ENCODE measurements around the gene CDK7. TPM values are rescaled to one million over a fixed set of nuclear protein-coding genes. Genes with fewer than 3 reads are reported as not detected.
"Not testable (repeated sequence)": the region's sequence is repeated elsewhere in the genome, so short reads cannot be mapped to it uniquely, and the experiment has no call there.

CDK7 gene
- polyA plus RNA-seq, 1 experiment: 44.9 TPM

DNA sequence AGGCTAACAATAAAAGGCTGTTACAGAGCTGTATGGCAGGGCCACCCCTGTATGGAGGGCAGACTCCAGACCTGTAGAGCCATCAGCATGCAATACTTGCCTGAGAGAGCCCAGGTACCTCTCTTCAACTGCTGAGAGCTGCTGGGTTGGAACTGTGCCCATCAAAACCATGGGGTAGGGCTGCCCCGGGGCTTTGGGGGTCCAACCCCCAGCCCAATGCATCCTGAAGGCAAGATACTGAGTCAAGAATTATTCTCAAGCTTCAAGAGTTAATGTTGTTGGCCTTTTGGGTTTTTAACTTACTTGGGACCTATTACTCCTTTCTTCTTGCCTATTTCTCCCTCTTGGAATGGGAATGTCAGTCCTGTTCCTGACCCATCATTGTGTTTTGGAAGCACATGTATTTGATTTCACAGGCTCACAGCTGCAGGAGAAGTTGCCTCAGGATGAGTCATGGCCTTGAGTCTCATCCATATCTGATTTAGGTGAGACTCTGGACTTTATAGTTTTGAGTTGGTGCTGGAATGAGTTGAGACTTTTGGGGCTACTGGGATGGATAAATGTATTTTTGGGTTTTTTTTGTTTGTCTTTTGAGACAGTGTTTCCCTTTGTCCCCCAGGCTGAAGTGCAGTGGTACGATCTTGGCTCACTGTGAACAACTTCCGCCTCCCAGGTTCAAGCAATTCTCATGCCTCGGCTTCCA lies 21.0 kb upstream of the CDK7 start:
- DNase-seq (ENCODE audit: low read depth): peak; percentile 35
- H3K27me3 ChIP-seq (ENCODE audit: control insufficient read depth, insufficient read depth, low read length): no peaks in the 10 kb centered on the region
- POLR2A ChIA-PET: interaction anchor here (0.6 kb wide), 1 partner anchor 22 kb away, joined by 4 read pairs; no protein-coding TSS in a partner anchor
- CTCF ChIA-PET: no interaction called here
- H3K36me3 ChIP-seq (ENCODE audit: control insufficient read depth, insufficient read depth, low read length): no peaks in the 10 kb centered on the region
- TF ChIP-seq, protein P1, sequence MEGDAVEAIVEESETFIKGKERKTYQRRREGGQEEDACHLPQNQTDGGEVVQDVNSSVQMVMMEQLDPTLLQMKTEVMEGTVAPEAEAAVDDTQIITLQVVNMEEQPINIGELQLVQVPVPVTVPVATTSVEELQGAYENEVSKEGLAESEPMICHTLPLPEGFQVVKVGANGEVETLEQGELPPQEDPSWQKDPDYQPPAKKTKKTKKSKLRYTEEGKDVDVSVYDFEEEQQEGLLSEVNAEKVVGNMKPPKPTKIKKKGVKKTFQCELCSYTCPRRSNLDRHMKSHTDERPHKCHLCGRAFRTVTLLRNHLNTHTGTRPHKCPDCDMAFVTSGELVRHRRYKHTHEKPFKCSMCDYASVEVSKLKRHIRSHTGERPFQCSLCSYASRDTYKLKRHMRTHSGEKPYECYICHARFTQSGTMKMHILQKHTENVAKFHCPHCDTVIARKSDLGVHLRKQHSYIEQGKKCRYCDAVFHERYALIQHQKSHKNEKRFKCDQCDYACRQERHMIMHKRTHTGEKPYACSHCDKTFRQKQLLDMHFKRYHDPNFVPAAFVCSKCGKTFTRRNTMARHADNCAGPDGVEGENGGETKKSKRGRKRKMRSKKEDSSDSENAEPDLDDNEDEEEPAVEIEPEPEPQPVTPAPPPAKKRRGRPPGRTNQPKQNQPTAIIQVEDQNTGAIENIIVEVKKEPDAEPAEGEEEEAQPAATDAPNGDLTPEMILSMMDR (IDR thresholded peaks at IDR 0.05; ENCODE audit: insufficient read depth, low read depth, low read length): no peak
- no peak overlapping the region for H3K4me3 ChIP-seq (ENCODE audit: low read depth, low read length)

DNA sequence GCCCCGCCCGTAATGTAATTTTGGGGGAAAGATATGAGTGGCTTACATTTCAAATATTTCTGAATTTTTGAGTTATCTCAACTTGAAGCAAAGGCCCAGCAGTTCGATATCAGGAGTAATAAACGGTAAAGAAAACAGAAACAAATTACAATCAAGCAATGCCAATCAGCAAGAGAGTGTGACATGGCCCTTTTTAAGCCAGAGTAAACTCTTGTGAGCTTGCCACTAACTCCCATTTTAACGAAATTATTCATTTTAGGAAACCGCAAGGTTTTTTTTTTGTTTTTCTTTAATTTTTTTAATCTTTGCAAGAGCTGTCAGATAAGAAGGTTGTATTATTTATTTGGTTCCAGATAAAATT lies 17.6 kb upstream of the CDK7 start:
- Histone ChIP-seq H3K4me3 (ENCODE audit: low read depth, low read length) (peak overlapping the region; percentile 92; the same call in 1 of the 2 replicates), H3K36me3 (ENCODE audit: control insufficient read depth, insufficient read depth, low read length) (no peaks in the 10 kb centered on the region), H3K27me3 (ENCODE audit: control insufficient read depth, insufficient read depth, low read length) (no peaks in the 10 kb centered on the region)
- DNase-seq (ENCODE audit: low read depth): no peak
- ChIA-PET CTCF (no interaction called here), POLR2A (no interaction called here)
- TF ChIP-seq, protein P1 (IDR thresholded peaks at IDR 0.05; ENCODE audit: insufficient read depth, low read depth, low read length): no peak

DNA sequence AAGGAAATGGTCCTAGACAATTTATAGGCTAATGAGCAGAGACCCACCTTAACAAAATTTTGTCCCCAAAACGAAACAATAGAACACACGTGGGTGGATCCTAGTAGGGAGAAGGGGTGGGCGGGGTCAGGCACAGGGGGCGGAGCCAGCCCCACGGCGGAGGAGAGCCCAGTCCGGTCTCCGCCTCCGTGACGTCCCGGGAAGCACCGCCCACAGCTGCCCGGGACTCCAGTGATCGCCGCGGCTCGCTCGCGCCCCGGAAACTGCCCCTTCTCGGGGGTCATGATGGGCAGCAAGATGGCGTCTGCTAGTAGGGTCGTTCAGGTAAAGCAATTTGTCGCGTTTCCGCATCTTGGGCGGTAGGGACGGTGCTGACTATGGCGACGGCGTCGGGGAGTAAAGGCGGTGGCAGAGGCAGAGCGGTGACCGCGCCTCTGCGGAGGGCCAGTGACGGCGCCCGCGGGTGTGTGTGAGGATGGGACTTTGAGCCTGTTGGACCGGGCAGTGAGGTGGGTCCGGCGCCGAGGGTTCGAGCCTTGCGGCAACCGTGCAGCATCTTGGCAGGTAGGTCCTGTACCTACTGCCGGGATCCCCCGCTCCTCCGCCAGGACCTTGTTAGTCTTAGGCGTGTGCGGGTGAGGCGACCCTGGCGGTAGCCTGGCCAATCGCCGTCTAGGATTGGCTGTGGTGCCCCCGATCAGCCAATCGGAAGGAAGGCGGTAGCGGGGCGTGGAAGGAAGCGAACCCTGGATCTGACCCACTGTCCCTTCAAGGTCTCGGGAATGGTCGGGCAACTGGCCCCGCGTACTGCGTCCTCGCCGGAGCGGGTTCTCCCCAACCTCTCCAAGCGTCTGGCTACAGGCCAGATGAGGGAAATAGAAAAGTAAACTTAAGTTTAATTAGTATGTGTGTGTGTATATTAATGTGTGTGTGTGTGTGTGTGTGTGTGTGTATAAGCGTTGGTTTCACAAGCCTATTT lies 16.8 kb upstream of the CDK7 start:
- POLR2A ChIA-PET: no interaction called here
- TF ChIP-seq, protein P1 (IDR thresholded peaks at IDR 0.05; ENCODE audit: insufficient read depth, low read depth, low read length): peak; percentile 20; the same call in 1 of the 2 replicates
- peak; percentile 45 for DNase-seq (ENCODE audit: low read depth)
- Histone ChIP-seq H3K36me3 (ENCODE audit: control insufficient read depth, insufficient read depth, low read length) (no peaks in the 10 kb centered on the region), H3K27me3 (ENCODE audit: control insufficient read depth, insufficient read depth, low read length) (no peaks in the 10 kb centered on the region), H3K4me3 (ENCODE audit: low read depth, low read length) (peak overlapping the region; percentile 92)
- CTCF ChIA-PET: no interaction called here

DNA sequence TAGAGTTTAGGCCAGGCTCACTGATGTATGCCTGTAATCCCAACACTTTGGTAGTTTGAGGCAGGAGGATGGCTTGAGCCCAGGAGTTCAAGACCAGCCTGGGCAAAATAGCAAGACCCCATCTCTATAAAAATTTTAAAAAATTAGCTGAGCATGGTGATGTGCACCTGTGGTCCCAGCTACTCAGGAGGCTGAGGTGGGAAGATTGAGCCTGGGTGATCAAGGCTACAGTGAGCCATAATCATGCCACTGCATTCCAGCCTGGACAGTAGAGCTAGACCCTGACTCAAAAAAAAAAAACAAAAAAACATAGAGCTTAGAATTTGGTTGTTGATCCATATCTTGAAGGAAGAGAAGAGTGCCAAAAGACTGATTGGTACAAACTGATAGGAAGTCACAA lies 14.7 kb upstream of the CDK7 start:
- H3K4me3 ChIP-seq (ENCODE audit: low read depth, low read length): no peak overlapping the region
- ChIA-PET CTCF (no interaction called here), POLR2A (interaction anchor here (0.6 kb wide), 1 partner anchor 150 kb away, joined by 3 read pairs; no protein-coding TSS in a partner anchor)
- TF ChIP-seq, protein P1 (IDR thresholded peaks at IDR 0.05; ENCODE audit: insufficient read depth, low read depth, low read length): no peak
- no peaks in the 10 kb centered on the region for H3K36me3 ChIP-seq (ENCODE audit: control insufficient read depth, insufficient read depth, low read length)
- H3K27me3 ChIP-seq (ENCODE audit: control insufficient read depth, insufficient read depth, low read length): no peaks in the 10 kb centered on the region
- no peak for DNase-seq (ENCODE audit: low read depth)

DNA sequence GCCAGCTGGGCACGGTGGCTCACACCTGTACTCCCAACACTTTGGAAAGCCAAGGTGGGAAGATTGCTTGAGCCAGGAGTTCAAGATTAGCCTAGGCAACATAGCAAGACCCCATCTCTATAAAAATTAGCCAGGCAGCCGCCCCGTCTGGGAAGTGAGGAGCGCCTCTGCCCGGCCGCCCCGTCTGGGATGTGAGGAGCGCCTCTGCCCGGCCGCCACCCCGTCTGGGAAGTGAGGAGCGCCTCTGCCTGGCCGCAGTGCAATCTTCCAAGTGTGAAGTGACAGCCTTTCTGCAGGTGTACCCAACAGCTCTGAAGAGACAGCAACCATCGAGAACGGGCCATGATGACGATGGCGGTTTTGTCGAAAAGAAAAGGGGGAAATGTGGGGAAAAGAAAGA lies 14.3 kb upstream of the CDK7 start:
- H3K36me3 ChIP-seq (ENCODE audit: control insufficient read depth, insufficient read depth, low read length); CTCF ChIA-PET; H3K27me3 ChIP-seq (ENCODE audit: control insufficient read depth, insufficient read depth, low read length); H3K4me3 ChIP-seq (ENCODE audit: low read depth, low read length); DNase-seq (ENCODE audit: low read depth): not testable (repeated sequence)
- POLR2A ChIA-PET: interaction anchor here (0.6 kb wide), 1 partner anchor 150 kb away, joined by 3 read pairs; no protein-coding TSS in a partner anchor

DNA sequence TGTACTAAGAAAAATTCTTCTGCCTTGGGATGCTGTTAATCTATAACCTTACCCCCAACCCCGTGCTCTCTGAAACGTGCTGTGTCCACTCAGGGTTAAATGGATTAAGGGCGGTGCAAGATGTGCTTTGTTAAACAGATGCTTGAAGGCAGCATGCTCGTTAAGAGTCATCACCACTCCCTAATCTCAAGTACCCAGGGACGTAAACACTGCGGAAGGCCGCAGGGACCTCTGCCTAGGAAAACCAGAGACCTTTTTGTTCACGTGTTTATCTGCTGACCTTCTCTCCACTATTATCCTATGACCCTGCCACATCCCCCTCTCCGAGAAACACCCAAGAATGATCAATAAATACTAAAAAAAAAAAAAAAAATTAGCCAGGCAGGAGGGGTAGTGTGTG lies 13.9 kb upstream of the CDK7 start:
- H3K27me3 ChIP-seq (ENCODE audit: control insufficient read depth, insufficient read depth, low read length); H3K36me3 ChIP-seq (ENCODE audit: control insufficient read depth, insufficient read depth, low read length); POLR2A ChIA-PET; CTCF ChIA-PET; H3K4me3 ChIP-seq (ENCODE audit: low read depth, low read length); DNase-seq (ENCODE audit: low read depth): not testable (repeated sequence)

Measured in BJ (cell line).